Activated CD8-positive, alpha-beta T cell treated with anti-CD3 and anti-CD28 coated beads for 36 hours (primary cell): ENCODE data around the gene ZMYM4. TPM values are rescaled to one million over a fixed set of nuclear protein-coding genes. Genes with fewer than 3 reads are reported as not detected.
A peak's percentile ranks its signal among the peaks of the same experiment; 100 is the strongest.

Experiments
- ATAC-seq: fragments of 200-7000 bp; cut with Tn5 transposase; one replicate; pipeline ENCODE4 v1.10.0; 2021; ENCODE audit warnings: mild to moderate bottlenecking, moderate library complexity
- CTCF ChIA-PET: fragments of 350-600 bp; sonication (Branson Sonifier 250); formaldehyde crosslinking; loops from one replicate; lab custom pipeline; 2021; ENCODE audit warnings: antibody characterized with exemption; lab: Charles Lee
- POLR2A ChIA-PET: fragments of 350-600 bp; sonication (Branson Sonifier 250); formaldehyde crosslinking; loops from one replicate; lab custom pipeline; 2021; ENCODE audit warnings: antibody characterized with exemption; lab: Charles Lee
- DNase-seq: peaks from one replicate; pipeline ENCODE4 v3.0.0-alpha.2; 2020
- H3K27ac Mint-ChIP-seq: one replicate; pipeline ENCODE4 v1.8.0; 2021; ENCODE audit warnings: mild to moderate bottlenecking, mixed read lengths
- H3K27me3 Mint-ChIP-seq: one replicate; pipeline ENCODE4 v1.8.0; 2021; ENCODE audit warnings: mixed read lengths
- H3K36me3 Mint-ChIP-seq: one replicate; pipeline ENCODE4 v1.8.0; 2021; ENCODE audit warnings: low read depth, mixed read lengths
- H3K4me1 Mint-ChIP-seq: one replicate; pipeline ENCODE4 v1.8.0; 2021; ENCODE audit warnings: low read depth, mixed read lengths
- H3K4me3 Mint-ChIP-seq: one replicate; pipeline ENCODE4 v1.8.0; 2021; ENCODE audit warnings: mild to moderate bottlenecking, moderate library complexity, mixed read lengths
- H3K9me3 Mint-ChIP-seq: one replicate; pipeline ENCODE4 v1.8.0; 2021; ENCODE audit warnings: mixed read lengths
- intact Hi-C: fragments of 100-400 bp; cut with micrococcal nuclease; formaldehyde crosslinking; loops from one replicate; pipeline ENCODE4 v1.10.0; 2022
- total RNA-seq, 2 experiments: library from RNA; stranded (reverse); gene quantifications; one replicate each; pipeline ENCODE4 v1.2.3, GENCODE V29; 2021
- TF ChIP-seq, protein P1 (sequence below): fragments of 200-600 bp; IDR thresholded peaks from one replicate; pipeline ENCODE4 v1.8.0; 2022; ENCODE audit warnings: antibody characterized with exemption, mild to moderate bottlenecking

The ZMYM4 gene
- total RNA-seq, 2 experiments from 2014 or later = 26.0 to 31.6 TPM

DNA sequence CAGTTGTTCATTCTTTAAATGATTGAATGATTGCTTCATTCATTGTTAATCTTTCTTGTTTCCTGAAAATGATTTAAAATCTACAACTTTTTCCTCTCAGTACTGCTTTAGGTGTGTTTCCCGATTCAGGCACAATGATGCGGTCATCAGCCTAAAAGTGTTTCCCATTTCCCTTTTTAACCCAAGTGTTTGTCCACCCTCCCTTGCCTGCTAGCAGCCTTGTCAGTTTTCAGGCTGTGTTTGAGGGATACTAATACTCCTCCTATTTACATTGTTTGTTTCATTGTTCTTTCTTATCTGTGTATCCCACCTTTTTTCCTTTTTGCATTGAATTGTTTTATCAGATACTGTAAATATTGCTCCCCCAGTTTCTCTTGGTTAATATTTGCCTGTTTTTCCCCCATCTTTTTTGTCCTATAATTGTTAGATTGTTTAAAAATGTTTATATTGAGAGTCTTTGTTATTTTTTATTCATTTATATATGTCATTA lies 157.6 kb downstream of the ZMYM4 start:
- ATAC-seq (no peak), DNase-seq (no peak)
- Mint-ChIP-seq H3K36me3 (peaks cover 8% of the 10 kb centered on the region), H3K27me3 (no peaks in the 10 kb centered on the region), H3K4me1 (peaks cover 1% of the 10 kb centered on the region), H3K27ac (no peak overlapping the region), H3K4me3 (no peak overlapping the region), H3K9me3 (no peaks in the 10 kb centered on the region)
- intact Hi-C loops = no loop called here
- TF ChIP-seq, protein P1, sequence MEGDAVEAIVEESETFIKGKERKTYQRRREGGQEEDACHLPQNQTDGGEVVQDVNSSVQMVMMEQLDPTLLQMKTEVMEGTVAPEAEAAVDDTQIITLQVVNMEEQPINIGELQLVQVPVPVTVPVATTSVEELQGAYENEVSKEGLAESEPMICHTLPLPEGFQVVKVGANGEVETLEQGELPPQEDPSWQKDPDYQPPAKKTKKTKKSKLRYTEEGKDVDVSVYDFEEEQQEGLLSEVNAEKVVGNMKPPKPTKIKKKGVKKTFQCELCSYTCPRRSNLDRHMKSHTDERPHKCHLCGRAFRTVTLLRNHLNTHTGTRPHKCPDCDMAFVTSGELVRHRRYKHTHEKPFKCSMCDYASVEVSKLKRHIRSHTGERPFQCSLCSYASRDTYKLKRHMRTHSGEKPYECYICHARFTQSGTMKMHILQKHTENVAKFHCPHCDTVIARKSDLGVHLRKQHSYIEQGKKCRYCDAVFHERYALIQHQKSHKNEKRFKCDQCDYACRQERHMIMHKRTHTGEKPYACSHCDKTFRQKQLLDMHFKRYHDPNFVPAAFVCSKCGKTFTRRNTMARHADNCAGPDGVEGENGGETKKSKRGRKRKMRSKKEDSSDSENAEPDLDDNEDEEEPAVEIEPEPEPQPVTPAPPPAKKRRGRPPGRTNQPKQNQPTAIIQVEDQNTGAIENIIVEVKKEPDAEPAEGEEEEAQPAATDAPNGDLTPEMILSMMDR = no peak
- POLR2A ChIA-PET = no interaction called here
- CTCF ChIA-PET = no interaction called here

DNA sequence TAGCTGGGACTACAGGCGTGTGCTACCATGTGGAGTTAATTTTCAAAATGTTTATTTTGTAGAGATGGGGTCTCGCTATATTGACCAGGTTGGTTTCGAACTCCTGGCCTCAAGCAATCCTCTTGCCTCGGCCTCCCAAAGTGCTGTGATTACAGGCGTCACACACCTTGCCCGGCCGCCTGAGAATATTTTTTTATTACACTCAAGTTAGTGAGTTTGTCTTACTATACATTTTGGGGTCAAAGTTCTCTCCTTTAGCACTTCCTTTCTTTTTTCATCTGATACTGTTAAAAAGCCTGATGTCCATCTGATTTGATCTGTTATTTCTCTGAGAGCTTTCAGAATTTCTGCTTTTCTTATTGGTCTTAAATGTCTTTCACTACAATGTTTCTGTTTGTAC lies 159.9 kb downstream of the ZMYM4 start:
- no peak overlapping the region for H3K27ac Mint-ChIP-seq
- no peaks in the 10 kb centered on the region for H3K27me3 Mint-ChIP-seq
- no peaks in the 10 kb centered on the region for H3K9me3 Mint-ChIP-seq
- ChIA-PET CTCF (no interaction called here), POLR2A (no interaction called here)
- DNase-seq = no peak
- H3K4me1 Mint-ChIP-seq = peaks cover 6% of the 10 kb centered on the region
- H3K36me3 Mint-ChIP-seq = peaks cover 13% of the 10 kb centered on the region
- ATAC-seq = no peak
- no peak overlapping the region for H3K4me3 Mint-ChIP-seq
- TF ChIP-seq, protein P1 = no peak
- intact Hi-C loops = no loop called here

DNA sequence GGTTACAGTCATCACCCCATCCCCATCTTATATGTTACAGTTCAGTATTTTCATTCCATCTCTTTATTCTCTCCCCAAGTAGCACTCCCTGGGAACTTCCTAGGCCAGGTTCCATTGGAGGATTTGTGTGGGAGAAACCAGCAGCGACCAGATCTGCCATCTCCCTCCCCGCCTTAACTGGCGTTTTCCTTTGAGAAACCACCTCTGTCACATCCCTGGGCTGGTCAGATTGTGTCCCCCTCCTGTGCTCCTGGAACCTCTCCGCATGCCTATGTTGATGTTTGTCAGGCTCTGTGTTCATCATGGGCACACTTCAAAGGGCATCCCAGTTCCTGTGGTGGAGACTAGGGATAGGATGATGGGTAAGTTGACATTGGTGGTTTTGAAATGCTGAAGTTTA lies 162.3 kb downstream of the ZMYM4 start:
- ATAC-seq (no peak), DNase-seq (no peak)
- POLR2A ChIA-PET = interaction anchor here (0.8 to 1.2 kb wide), 2 partner anchors 9 to 10 kb away, joined by 3 read pairs; no protein-coding TSS in a partner anchor
- Mint-ChIP-seq H3K27ac (peak overlapping the region; percentile 27), H3K36me3 (peaks cover 20% of the 10 kb centered on the region), H3K9me3 (no peaks in the 10 kb centered on the region), H3K4me1 (peaks cover 6% of the 10 kb centered on the region), H3K27me3 (no peaks in the 10 kb centered on the region), H3K4me3 (no peak overlapping the region)
- CTCF ChIA-PET = interaction anchor here (3.0 kb wide), 1 partner anchor 21 kb away, joined by 15 read pairs; no protein-coding TSS in a partner anchor
- intact Hi-C loops = no loop called here
- TF ChIP-seq, protein P1 = no peak

DNA sequence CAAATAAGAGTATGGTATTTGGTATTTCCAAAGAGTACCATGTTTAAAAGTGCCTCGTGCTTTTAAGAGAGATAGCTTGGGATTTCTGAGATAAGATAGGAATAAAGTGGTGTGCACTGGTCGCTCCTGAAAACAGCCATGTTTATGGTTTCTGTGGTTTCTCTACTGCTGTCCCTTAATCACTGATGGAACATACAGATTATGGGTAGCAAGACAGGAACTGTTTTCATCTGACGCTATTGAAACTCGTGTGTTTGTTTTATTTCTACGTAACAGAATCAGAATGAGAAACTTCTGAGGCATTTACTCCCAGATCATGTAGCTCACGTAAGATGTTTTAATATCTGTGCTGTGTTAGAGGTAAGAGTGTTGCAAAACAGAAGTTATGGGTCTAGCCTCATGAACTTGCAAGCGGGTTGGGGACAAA lies 162.7 kb downstream of the ZMYM4 start:
- no peak overlapping the region for H3K4me3 Mint-ChIP-seq
- ChIA-PET CTCF (interaction anchor here (1.5 to 3.0 kb wide), 2 partner anchors 20 to 296 kb away, joined by 3 to 15 read pairs; no protein-coding TSS in a partner anchor), POLR2A (interaction anchor here (0.8 to 1.2 kb wide), 2 partner anchors 9 to 10 kb away, joined by 3 read pairs; no protein-coding TSS in a partner anchor)
- no peak for DNase-seq
- no peaks in the 10 kb centered on the region for H3K9me3 Mint-ChIP-seq
- intact Hi-C loops = no loop called here
- H3K4me1 Mint-ChIP-seq = peaks cover 6% of the 10 kb centered on the region
- H3K27me3 Mint-ChIP-seq = no peaks in the 10 kb centered on the region
- peak; percentile 52 for ATAC-seq
- H3K36me3 Mint-ChIP-seq = peaks cover 22% of the 10 kb centered on the region
- H3K27ac Mint-ChIP-seq = peak overlapping the region; percentile 18
- TF ChIP-seq, protein P1 = no peak

DNA sequence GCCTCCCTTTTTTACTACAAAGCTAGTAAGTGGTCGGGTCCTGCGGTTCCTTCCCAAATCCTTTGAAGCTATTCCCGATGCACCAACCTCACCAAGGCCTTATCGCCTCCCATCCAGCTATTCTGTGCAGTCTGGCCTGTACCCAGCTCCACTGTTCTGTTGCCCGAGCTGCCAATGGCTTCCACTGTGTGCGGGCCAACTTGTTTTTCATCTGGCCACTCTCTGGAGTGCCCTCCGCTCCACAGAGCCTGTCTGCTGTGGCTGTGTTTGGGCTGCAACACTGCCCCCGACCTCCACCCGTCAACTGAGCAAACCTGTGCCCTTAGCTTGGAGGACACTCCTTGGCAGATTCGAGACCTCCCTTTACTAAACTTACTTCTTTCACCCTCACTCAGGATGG lies 163.7 kb downstream of the ZMYM4 start:
- Mint-ChIP-seq H3K4me3 (no peak overlapping the region), H3K36me3 (peaks cover 24% of the 10 kb centered on the region), H3K9me3 (no peaks in the 10 kb centered on the region), H3K27me3 (no peaks in the 10 kb centered on the region), H3K27ac (no peak overlapping the region), H3K4me1 (peaks cover 6% of the 10 kb centered on the region)
- ChIA-PET POLR2A (no interaction called here), CTCF (interaction anchor here (1.2 to 3.0 kb wide), 3 partner anchors 13 to 295 kb away, joined by 3 to 15 read pairs (median 3); no protein-coding TSS in a partner anchor)
- TF ChIP-seq, protein P1 = no peak
- ATAC-seq (no peak), DNase-seq (no peak)
- intact Hi-C loops = no loop called here
